GM13977 (cell line): ENCODE measurements around the gene KIAA1328.
"Not testable (repeated sequence)": the region's sequence is repeated elsewhere in the genome, so short reads cannot be mapped to it uniquely, and the experiment has no call there.

Experiments used
- DNase-seq: peaks from one replicate; pipeline ENCODE4 v3.0.0; 2012; ENCODE audit warnings: low spot score
- in situ Hi-C: fragments of 300-500 bp; cut with MboI; formaldehyde crosslinking; loops from one replicate; pipeline ENCODE4 v1.12.0; 2022; ENCODE audit warnings: low sequenced_read_pairs, low pct_unique_long_range_greater_than_20kb, mixed read lengths, inconsistent platforms; ENCODE audit not compliant: unreplicated experiment
- TF ChIP-seq, protein P1 (sequence below): IDR thresholded peaks from 2 replicates; pipeline ENCODE4 v1.5.1; 2012; ENCODE audit warnings: mild to moderate bottlenecking, control low read depth; ENCODE audit not compliant: insufficient read depth; ENCODE audit errors: extremely low read depth, missing control alignments

The KIAA1328 gene

DNA sequence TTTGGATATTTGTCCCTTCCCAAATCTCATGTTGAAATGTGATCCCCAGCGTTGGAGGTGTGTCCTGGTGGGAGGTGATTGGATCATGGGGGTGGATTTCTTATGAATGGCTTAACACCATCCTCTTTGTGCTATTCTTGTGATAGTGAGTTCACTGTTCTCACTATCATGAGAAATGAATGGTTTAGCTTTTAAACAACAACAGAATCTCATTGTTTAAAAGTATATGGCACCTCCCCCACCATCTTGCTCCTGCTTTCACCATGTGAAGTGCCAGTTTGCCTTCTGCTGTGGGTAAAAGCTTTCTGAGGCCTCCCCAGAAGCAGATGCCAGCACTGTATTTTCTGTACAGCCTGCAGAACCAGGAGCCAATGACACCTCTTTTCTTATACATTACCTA is 38.1 kb downstream of the KIAA1328 start:
- TF ChIP-seq, protein P1, sequence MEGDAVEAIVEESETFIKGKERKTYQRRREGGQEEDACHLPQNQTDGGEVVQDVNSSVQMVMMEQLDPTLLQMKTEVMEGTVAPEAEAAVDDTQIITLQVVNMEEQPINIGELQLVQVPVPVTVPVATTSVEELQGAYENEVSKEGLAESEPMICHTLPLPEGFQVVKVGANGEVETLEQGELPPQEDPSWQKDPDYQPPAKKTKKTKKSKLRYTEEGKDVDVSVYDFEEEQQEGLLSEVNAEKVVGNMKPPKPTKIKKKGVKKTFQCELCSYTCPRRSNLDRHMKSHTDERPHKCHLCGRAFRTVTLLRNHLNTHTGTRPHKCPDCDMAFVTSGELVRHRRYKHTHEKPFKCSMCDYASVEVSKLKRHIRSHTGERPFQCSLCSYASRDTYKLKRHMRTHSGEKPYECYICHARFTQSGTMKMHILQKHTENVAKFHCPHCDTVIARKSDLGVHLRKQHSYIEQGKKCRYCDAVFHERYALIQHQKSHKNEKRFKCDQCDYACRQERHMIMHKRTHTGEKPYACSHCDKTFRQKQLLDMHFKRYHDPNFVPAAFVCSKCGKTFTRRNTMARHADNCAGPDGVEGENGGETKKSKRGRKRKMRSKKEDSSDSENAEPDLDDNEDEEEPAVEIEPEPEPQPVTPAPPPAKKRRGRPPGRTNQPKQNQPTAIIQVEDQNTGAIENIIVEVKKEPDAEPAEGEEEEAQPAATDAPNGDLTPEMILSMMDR, result no peak
- in situ Hi-C loops, result no loop called here
- DNase-seq, result no peak

DNA sequence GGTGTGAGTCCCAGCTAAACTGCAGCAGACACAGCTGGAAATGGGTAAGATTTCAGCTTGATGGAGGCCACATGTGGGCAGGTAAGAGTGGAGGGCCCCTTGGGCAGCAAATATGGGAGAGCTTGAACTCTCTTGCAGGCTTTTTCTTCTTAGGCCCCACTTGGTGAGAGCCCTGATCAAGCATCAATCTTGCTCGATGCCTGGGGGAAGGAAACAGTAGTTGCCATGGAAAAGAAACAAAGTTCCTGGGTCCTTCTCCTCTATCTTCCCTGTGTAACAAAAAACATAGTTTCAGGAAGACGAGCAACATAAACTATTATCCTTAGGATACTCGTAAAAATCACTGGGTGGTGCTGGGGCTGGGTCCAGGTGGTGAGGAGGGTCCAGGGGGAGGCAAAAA is 42.9 kb downstream of the KIAA1328 start:
- TF ChIP-seq, protein P1, result no peak
- in situ Hi-C loops, result no loop called here
- DNase-seq, result no peak

DNA sequence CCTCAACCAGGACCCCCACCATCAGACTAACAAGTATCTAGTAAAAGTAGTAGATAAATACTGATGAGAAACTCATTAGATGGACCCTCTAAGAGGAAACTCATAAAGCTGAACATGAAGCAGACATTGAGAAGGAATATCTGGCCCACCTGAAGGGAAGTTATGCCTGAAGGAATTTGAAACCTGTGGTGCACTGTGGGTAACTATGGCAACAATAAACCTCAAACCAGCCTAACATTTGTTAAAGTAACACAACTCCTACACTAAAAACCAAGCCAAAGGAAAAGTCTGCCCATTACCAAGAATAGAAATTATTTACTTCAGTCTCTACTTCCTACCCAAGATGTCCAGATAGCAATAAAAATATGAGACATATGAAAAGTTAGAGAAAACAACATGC is 43.4 kb downstream of the KIAA1328 start:
- TF ChIP-seq, protein P1, result no peak
- in situ Hi-C loops, result no loop called here
- DNase-seq, result no peak

DNA sequence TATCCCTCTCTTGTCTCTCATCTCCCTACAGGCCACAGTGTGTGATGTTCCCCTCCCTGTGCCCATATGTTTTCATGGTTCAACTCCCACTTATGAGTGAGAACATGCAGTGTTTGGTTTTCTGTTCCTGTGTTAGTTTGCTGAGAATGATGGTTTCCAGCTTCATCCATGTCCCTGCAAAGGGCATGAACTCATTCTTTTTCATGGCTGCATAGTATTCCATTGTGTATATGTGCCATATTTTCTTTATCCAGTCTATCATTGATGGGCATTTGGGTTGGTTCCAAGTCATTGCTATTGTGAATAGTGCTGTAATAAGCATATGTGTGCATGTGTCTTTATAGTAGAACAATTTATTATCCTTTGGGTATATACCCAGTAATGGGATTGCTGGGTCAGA is 44.9 kb downstream of the KIAA1328 start:
- DNase-seq, in situ Hi-C loops: not testable (repeated sequence)

GRCh38 chr18:36879796-36880195 is 50.9 kb downstream of the KIAA1328 start:
- not testable (repeated sequence) for DNase-seq

DNA sequence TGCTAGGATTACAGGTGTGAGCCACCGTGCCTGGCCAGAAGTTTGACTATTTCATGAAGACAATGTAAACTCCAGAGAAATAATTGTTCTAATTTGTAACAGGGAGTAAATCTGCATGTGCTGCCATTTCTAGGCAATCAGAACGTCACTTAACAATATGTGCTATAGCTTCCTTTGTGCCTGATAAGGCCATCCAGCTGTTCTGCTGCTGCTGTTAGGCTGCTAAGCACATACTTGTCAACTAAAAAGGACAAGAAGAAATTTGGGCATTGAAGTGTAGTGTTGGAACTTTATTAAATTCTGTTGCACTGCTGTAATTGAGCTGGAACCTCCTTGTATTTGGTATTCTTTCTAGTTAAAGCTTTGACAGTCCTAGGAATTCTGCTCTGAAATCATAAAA is 57.1 kb downstream of the KIAA1328 start:
- DNase-seq, result no peak
- TF ChIP-seq, protein P1, result no peak
- in situ Hi-C loops, result no loop called here

More at GRCh38 chr18:36879796-36880195, 50.9 kb downstream of the KIAA1328 start:
- in situ Hi-C loops, result not testable (repeated sequence)

DNA sequence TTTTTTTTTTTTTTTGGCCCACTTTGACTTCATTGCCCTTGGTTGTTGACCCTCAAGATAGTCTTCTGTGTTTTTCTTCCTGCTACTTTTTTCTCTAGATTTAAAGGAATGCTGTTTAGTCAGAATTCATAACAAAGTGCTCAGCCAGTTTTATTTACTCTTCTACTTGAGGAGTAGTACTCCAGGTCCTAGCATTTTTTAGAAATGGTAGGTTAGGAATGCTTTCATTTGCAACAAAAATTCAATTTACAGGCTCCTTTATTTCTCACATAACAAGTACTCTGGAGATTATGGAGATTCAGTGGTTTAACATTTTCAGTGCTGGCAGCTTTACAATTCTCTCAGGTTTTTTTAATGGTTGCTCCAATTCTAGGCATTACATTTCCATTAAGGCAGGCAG is 58.2 kb downstream of the KIAA1328 start:
- in situ Hi-C loops, result no loop called here
- TF ChIP-seq, protein P1, result no peak
- no peak for DNase-seq

DNA sequence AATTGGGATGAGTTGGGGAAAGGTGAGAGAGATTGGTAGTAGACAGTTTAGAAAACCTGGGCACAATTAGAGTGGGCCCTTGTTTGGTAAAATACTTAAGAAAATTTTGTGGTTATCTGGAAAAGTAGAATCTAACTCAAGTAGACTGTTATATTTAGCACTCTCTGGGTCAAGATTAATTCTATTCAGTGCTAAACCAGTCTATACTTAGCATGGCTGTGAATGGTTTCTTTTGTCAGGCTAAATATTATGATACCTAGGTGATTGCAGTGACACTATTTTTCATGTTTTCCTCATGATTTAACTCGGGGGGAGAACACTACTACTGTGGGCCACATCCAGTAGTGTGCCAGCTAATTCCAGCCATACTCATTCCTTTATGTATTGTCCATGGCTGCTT is 58.9 kb downstream of the KIAA1328 start:
- no peak for DNase-seq
- TF ChIP-seq, protein P1, result no peak
- in situ Hi-C loops, result no loop called here
